GM19372 (cell line): ENCODE data around the gene SHB.

Experiments used
- ATAC-seq: cut with Tn5 transposase; IDR thresholded peaks from one replicate; pipeline ENCODE4 v1.9.1; 2021; ENCODE audit warnings: mild to moderate bottlenecking, low read depth, moderate library complexity; ENCODE audit not compliant: unreplicated experiment

The SHB gene

DNA sequence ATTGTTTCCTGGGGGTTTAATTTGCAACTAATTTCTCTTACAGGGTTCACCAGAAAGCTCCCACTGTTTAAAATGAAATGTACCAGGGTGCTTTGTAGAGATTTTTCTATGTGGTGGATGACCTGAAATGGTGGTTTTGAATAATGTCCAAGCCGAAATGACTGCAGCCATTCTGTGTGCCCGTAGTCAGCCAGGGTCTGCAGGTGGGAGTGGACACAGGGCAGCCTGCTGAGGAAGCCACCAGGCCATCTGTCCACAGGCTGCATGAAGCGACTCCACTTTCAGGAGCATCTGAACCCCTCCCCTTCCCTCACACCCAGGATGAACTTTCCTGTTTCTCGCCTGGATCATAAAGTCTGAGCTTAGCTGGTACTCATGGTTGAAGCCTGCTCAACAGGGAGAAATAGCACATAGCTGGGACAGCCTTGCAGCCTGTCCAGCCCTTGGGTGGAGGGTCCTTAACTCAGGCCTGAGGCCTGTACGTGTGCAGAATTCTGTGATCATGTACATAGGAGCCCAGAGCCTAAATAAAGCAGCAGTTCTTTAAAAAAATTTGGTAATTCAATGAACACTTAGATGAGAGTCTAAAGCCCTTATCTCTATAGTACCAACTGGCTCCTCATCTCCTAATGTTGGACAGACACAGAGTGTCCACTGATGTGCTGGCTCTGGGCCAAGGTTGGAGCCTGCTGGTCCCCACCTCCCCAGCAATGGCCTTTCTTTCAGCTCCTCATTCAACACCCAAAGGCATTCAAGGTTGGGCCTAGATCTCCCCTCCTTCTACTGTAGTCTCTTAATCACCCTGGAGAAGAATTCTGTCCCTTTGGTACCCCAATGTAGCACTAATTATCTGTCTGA is 72.8 kb downstream of the SHB start:
- no peak for ATAC-seq

DNA sequence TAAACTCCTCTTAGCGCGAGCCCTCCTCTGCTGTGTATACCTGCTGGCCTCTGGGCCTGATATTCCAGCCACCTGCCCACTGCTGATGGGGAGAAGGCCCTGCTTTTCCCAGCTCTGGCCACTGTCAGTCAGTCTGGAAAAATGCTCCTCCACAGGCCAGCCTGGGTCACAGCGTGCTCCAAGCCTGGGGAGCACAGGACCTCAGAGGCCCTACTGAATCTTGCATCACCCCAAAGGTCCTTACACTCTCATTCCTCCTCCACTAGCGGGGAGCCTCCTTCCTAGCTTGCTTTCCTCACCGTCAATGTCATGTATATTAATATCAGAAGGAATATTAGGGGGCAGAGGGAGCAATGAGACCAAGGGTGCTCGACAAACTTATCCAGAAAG is 73.7 kb downstream of the SHB start:
- ATAC-seq = no peak

DNA sequence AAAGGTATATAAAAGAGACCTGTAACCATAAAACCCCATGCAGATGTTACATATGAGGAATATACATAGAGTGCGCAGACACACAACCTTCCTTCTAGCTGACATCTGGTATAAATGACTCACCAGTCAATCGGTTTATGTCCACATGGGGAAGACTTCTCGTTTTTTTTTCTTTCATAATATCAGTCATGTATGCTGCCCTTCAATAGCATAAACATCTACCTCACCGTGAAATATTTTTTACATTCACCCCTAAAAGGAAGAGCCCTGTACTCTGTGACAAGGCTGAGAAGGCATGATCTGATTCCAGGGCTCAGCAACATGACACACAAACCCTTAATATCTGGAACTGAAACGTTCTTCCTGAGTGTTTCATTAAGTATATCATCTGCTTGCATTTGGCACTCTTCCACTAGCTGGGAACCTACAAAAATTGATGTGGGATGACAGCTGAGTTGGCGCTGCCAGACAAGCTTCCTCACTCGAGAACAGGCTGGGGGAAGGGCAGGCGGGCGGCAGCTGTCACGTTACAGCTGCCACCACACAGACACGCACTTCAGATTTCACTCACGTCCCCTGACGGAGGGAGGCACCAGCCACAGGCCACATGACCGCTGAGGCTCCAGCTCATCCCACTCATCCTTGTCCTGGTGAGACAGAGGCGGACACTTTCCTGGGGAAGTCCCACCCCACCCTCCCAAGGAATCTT is 74.2 kb downstream of the SHB start:
- ATAC-seq = peak; percentile 77

DNA sequence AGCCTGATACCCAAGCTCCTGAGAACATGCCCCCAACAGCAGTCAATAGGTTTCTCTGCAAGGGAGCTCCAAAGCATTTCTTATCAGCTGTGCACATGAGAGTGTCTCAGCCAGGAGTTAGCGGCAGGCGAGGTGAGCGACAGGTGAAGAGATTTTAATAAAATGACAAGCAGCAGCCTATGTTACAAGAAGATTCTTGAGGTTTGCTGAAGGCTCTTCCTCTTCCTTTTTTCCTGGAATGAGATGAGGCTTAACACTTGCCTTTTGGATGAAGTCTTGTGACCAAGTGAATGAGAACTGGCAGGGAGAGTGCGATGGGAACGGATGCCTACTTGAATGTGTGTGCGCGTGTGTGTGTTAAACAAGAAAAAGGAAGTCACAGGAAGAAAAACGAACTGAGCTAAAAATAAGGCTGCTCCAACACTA is 76.1 kb downstream of the SHB start:
- ATAC-seq = no peak

DNA sequence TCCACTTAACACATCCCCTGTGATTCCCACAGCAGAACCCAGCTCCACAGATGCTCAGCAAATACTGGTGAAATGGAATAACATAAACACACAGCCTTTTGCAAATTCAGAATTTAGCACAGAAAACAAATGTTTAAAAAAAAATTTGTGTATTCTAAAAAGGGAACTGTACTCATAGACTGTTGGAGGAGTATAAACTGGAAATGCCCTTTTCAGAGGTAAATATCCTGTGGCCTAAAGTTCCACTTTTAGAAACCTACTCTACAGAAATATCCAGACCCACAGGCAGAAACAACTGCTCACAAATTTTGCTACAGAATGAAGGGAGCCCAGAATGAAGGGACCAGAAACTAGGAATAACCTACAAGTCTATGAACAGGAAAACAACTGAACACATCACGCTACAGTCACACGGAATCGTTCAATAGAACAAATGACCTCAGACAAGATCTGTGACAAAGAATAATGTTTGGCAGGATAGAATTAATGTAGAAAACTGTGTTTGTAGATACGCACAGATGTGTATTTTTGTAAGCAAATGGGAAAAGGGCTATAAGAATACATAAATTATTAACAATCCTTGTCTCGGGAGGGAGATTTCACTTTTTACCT is 78.5 kb downstream of the SHB start:
- no peak for ATAC-seq

DNA sequence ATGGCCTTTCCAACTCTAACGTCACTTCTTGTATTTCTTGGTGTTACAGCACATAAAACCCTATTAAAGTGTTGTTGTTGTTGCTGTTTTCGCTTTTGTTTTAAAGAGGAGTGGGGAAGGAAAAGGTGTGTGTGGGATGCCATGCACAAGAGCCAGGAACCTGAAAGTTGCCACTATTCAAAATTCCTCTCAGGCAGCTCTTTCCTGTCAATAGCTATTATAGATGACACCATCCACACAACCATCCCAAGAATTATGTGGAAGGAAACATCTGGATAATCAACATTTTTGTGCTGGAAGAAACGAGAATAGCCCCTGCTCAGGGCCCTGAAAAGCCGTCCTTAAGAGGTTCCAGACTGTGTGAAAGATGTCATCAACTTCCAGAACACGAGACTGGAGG is 79.3 kb downstream of the SHB start:
- ATAC-seq = no peak

DNA sequence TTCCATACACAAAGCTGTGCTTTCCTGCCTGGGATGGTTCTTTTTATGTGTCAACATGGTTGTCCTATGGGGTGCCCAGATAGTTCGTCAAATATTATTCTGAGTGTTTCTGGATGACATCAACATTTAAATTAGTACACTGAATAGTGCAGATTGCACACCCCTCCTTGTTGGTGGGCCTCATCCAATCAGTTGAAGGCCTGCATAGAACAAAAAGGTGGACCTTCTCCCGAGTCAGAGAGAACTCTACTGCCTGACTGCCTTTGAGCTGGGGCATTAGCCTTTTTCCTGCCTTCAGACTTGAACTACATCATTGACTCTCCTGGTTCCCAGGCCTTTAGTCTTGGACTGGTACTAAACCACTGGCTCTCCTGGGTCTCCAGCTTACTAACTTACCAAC is 80.4 kb downstream of the SHB start:
- no peak for ATAC-seq

DNA sequence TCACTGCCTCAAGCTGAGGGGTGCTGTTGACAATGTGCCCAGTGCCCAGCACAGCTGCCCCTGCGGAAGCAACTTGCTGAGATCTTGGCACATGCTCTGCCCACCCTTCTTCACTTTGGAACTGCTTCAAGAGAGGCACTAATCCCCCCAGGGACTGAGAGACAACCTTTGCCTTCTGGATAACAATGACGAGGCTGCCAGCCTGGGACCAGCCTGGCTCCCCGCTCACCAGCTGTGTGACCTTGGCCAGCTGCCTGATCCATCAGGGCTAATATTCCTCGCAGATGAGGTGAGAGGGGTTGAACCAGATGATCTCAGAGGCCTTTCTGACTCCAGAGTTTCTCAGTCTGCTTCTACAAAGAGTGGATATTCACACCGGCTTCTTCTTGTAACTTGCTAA is 81.0 kb downstream of the SHB start:
- no peak for ATAC-seq

DNA sequence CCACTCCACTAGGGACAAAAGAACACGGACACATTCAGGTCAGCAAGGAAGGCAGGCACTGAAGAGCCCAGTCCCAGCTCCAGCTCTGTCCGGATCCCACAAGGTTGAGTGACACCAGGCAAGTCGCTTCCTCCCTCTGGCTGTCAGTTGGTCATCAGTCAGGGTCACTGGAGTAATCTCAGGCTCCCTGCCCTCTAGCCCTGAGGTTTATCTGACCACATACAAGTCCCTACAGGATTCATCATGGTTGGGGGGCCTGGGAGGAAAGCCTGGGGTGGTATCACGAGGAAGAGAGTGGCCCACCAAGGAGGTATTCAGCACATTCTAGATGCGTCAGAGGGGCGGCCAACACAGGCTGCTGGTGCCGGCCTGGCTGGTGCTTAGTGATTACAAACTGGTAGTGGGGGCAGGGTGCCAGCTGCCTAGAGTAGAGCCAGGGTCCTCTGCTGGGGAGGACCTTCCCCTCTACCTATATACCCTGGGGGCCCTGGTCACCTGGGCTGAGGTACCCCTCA is 81.5 kb downstream of the SHB start:
- no peak for ATAC-seq

DNA sequence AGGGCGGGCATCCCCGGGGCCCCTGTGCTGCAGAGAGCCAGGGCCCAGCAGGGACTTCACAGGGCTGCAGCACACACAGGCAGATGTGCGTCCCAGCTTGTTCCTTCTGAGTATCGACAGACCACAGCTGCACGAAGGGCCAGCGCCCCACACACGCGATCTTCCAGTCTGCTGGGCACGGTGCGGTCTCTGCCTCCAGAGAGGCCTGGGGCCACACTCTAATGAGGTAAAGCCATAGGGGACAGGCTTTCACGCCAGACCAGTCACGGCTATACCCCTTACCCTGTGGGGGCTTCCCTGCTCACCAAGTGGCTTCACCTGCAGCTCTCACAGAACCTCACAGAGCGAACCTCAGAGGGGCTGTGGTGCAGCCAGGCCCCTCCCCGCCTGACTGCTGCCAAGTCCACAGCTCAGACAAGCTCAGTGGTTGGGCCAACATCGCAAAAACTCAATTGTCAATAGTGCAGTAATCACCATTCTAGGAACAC is 82.2 kb downstream of the SHB start:
- no peak for ATAC-seq

DNA sequence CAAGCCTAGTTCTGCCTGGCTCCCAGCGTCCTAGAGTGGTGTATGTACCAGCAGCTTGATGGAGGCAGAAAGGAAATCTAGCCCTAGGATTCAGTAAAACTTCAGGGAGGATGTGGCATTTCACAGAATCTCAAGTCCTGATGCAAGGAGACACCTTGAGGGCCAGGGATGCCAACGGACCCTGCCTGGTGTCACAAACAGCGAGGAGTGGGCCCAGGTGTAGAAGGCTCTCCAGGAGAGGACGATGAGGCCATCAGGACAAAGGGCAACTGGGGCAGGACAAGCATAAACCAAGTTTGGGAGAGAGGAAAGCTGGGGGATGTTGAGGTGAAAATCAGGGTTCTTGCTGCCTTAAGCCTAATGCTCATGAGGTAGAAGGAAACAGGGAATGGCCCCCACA is 83.0 kb downstream of the SHB start:
- ATAC-seq = no peak

DNA sequence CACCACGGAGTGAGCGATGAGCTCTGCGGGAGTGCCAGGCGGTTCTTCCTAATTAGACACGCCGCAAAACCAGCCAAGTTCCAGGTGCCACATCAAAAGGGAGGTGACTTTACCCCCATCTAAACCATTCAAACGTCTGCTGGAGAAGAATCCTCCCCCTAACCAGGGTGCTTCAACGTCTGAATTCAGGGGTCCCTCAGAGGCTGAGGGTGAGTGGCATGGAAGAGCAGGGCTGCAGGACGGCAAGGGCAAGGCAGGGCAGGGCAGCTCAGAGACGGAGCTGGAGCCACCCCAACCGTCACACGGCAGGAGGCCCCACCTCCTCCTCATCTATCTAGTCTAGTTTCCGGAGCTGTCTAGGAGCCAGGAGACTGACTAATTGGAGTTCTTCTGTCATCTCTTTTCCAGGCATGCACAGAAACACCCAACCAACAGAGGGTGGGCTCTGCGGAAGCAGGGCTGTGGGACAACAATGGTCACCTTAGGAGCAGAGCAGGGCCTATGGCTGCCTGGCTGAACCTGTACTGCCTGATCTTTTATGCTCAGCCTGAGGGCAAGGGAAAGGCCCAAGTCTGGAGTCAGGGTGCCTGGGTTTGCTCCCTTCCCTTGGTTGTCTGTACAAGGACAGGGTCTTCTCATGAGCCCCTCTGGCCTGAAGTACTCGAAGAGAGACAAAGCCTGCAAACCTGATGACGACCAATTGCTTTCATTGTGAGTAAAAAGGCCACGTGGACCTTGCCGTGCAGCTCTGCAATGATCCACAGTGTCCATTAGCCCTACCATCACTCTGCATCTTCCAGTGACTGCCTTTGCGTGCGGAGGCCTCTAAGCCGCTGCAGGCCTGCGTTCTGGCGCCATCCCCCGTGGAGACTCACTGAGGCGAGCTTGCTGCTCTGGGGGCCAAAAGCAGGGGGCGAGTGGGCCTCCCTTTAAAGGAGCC is 84.1 kb downstream of the SHB start:
- no peak for ATAC-seq

DNA sequence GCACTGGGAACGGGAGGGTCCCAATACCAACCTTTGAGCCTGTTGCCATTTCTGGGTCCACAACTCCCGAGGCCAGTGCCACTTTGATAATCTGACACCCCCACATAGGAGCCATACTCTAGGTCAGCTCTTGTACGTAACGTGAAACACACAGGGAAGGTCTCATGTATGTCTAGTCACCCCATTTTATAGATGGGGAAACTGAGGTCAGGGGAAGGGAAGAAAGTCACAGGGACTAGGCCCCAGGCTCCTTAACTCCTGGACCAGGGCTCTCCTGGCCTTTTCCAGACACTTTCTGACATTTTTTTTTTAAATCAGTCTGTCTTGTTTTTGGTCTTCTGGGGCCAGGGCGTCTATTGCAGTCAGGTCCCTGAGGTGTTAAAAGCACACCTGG is 84.8 kb downstream of the SHB start:
- ATAC-seq = no peak

DNA sequence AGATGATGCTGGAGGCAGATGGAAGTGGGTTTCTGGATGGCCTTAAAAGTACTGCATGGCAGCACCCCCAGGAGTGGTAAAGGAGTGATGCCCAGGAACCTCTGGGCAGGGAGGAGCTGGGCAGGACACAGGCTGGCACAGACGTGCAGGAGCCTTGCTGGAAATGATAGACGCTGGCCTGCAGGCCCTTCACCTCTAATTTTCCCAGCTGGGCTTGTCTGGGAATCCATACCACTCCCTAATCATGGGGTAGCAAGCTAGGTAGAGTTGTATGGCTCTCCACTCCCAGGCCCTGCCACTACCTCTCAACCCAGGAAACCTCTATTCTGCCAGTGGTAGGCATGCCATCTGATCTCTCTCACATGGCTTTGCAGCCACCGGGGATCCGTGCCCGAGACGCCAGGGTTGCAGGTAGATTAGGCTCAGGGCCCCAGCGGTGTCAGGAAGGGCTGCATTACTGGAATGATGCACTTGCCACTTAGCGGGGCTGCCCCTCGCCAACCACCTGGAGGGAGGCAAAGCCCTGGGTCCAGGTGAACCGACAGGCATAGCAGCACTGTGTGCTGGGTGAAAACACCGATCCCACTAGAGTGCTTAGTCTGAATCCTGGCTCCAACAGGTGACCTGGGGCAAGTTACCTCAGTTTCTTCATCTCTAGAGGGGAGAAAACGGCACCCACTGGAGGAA is 85.5 kb downstream of the SHB start:
- no peak for ATAC-seq

DNA sequence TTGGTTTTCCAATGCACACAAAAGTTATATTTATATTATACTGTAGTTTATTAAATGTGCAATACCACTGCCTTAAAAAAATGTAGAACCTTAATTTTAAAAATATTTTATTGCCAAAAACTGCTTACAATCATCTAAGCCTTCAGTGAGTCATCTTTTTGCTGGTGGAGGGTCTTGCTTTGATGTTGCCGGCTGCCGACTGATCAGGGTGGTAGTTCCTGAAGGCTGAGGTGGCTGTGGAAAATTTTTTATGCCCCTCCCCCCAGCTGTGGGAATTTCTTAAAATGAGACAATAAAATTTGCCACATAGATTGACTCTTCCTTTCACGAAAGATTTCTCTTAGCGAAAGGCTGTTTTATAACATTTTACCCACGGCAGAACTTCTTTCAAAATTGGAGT is 89.2 kb downstream of the SHB start:
- no peak for ATAC-seq

DNA sequence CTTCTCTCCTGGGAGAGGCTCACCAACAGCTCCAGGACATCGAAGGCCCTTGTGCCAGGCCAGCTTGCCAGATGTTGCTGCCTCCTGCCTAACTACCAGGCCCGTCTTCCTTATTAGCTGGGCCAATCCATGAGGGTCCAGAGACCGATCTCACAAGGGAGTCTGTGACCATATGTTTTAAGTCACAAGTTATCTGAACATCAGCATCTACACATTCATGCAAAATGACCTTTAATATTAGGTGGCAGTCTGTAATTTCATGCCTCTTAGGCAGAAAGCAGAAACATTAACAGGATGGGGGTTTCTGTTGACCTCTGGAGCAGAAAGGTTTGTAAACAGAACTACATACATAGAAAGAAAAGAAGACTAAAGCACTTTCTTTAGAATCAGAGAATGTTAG is 90.0 kb downstream of the SHB start:
- no peak for ATAC-seq

DNA sequence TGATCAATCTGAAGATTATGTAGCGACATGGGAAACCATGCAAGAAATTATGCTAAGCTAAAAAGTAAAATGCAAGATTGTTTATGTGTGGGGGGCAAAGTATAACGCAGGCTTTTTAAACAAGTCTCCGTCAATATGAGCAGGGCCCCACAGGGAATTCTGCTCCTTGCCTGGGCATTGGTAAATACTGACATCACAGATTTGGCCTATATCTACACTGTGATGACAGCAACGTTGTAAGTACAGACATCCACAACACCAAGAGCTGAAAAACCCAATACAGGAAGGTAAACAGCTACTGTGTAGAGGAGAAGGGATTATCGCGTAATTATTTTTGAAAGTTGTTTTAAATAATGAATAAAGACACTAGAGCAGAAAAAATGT is 90.6 kb downstream of the SHB start:
- no peak for ATAC-seq

DNA sequence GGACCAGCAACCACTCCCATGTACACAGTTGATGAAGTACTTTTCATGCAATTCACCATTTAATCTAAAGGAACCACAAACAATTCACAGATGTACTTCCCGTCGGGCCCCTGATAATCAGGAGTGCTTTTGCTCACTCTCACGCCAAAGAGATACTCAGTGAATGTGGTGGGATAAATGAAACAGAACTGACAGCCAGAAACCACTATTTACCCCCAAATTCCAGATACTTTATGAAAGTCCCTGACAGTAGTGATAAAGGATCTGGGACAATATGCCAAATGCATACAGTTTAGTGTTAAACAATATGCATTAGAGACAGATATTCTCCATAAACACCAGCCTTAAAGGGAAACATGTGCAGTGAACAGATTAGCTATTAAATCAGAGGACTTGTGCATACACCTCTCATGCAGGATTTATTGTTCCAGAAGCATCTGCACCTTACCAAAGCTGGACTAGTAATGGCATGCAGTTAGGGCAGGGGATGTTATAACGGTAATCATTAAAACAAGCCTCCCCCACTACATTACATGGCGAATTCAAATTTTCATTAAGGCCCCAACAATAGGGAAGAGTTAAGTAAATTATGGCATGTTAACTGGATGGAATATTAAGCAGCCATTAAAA is 91.1 kb downstream of the SHB start:
- no peak for ATAC-seq
